H1 (cell line): Measurements from ENCODE around the gene COL11A1. TPM values are rescaled to one million over a fixed set of nuclear protein-coding genes. Genes with fewer than 3 reads are reported as not detected.

ENCODE experiments used
- CHD7 ChIP-seq: fragments of 300-600 bp; sonication (generic); IDR thresholded peaks from 2 replicates; pipeline ENCODE4 v1.7.1; 2012; ENCODE audit warnings: low read length, moderate library complexity, mild to moderate bottlenecking, inconsistent platforms; ENCODE audit not compliant: insufficient replicate concordance
- KDM1A ChIP-seq: fragments of 200-600, 300-600 bp; sonication (generic); IDR thresholded peaks from 2 replicates; pipeline ENCODE4 v1.7.1; 2016; ENCODE audit warnings: mild to moderate bottlenecking, low read length, borderline replicate concordance
- KDM4A ChIP-seq: IDR thresholded peaks from one replicate; pipeline ENCODE4 v1.7.1; 2012; ENCODE audit warnings: low read depth, mild to moderate bottlenecking, moderate library complexity, low read length, inconsistent platforms; ENCODE audit not compliant: severe bottlenecking
- KDM5A ChIP-seq: fragments of 200-600 bp; IDR thresholded peaks from 2 replicates; pipeline ENCODE4 v1.7.1; 2012; ENCODE audit warnings: mild to moderate bottlenecking, low read length, inconsistent platforms, mixed read lengths
- MAFK ChIP-seq: IDR thresholded peaks from 2 replicates; pipeline ENCODE4 v1.6.1; 2012; ENCODE audit warnings: low read depth, mild to moderate bottlenecking, improper control_type of control experiment, low read length
- PHF8 ChIP-seq: fragments of 200-600 bp; sonication (generic); conservative IDR thresholded peaks from 2 replicates; pipeline ENCODE4 v1.7.1; 2012; ENCODE audit warnings: low read depth, mild to moderate bottlenecking, inconsistent platforms, low read length, moderate library complexity
- POLR2AphosphoS5 ChIP-seq: IDR thresholded peaks from 2 replicates; pipeline ENCODE4 v1.6.1; 2011; ENCODE audit warnings: low read depth, low read length
- POU5F1 ChIP-seq: IDR thresholded peaks from 2 replicates; pipeline ENCODE4 v1.6.1; 2011; ENCODE audit warnings: low read depth, mild to moderate bottlenecking, low read length, moderate library complexity
- RAD21 ChIP-seq, 2 experiments: IDR thresholded peaks in 1 of 2; conservative IDR thresholded peaks in 1 of 2; 2 replicates each; pipeline ENCODE4 v1.6.1; 2011; ENCODE audit warnings: low read depth in 2 of 2, low read length in 2 of 2, improper control_type of control experiment in 1 of 2, inconsistent platforms in 1 of 2, mild to moderate bottlenecking in 1 of 2, moderate library complexity in 1 of 2
- SAP30 ChIP-seq: fragments of 300-600 bp; sonication (generic); IDR thresholded peaks from 2 replicates; pipeline ENCODE4 v1.7.1; 2012; ENCODE audit warnings: low read length, moderate library complexity, mild to moderate bottlenecking, inconsistent platforms; ENCODE audit not compliant: insufficient read depth, insufficient replicate concordance
- SRF ChIP-seq: IDR thresholded peaks from 2 replicates; pipeline ENCODE4 v1.6.1; 2011; ENCODE audit warnings: mild to moderate bottlenecking, low read depth, low read length, moderate library complexity
- polyA plus RNA-seq, 7 experiments: library from polyadenylated mRNA; depleted of rRNA in 3 of 7; stranded (reverse) in 5 of 7; unstranded in 2 of 7; fragments of >200 nt in 5 of 7; fragments of 200-250 nt in 2 of 7; gene quantifications; 1 replicate in 5 of 7; 2 replicates in 1 of 7; 4 replicates in 1 of 7; pipeline versions ENCODE4 v1.2.1 to v1.2.3, GENCODE V29; 2011 to 2013; ENCODE audit warnings: missing spikeins in 2 of 7, mixed read lengths in 2 of 7
- total RNA-seq: library from RNA; stranded (reverse); fragmentation: NEBNext Ultra II Directional; extraction: Animal tissue kit (Norgen Biotek cat#: 25700); gene quantifications from 2 replicates; pipeline ENCODE4 v1.2.1, GENCODE V29; 2021

The COL11A1 gene
- total and polyA plus RNA-seq, 2 of the 8 experiments (the other 6 are each of a cell fraction or from before 2014, with no cell fraction given) = 4.0 to 27.9 TPM

GRCh38 chr1:102886638-102887037, 221.7 kb downstream of the COL11A1 start (continued):
- TF ChIP-seq CHD7 (no peak), PHF8 (no peak), RAD21 (IDR thresholded peaks at IDR 0.05 in 1 of 2, conservative IDR thresholded peaks at IDR 0.05 in 1 of 2; ENCODE audit: low read depth in 2 of 2, low read length in 2 of 2) (no peak), KDM1A (no peak), SRF (no peak), POLR2AphosphoS5 (no peak), MAFK (no peak), KDM5A (no peak), KDM4A (no peak), SAP30 (no peak), POU5F1 (no peak)
